ENCODE data around the gene EGLN3. TPM values are rescaled to one million over a fixed set of nuclear protein-coding genes. Genes with fewer than 3 reads are reported as not detected.

EGLN3 gene
- total and polyA plus RNA-seq, 2 of the 13 experiments (the other 11 are each of a cell fraction or from before 2014, with no cell fraction given): 0.18 to 27.3 TPM

GRCh38 chr14:33964599-33965317, 13.9 kb upstream of the EGLN3 start (continued):
- TF ChIP-seq JUNB (CRISPR knock-in tag; IDR thresholded peaks at IDR 0.05; ENCODE audit: borderline replicate concordance) (no peak), ZNF512B (CRISPR knock-in tag; IDR thresholded peaks at IDR 0.05; ENCODE audit: borderline replicate concordance) (no peak), ZNF569 (CRISPR knock-in tag; IDR thresholded peaks at IDR 0.05; ENCODE audit: borderline replicate concordance) (no peak), MED8 (CRISPR knock-in tag; IDR thresholded peaks at IDR 0.05; ENCODE audit: insufficient replicate concordance) (no peak), NFRKB (IDR thresholded peaks at IDR 0.05) (no peak), DNMT3B (CRISPR knock-in tag; conservative IDR thresholded peaks at IDR 0.05) (no peak), ZBTB4 (CRISPR knock-in tag; IDR thresholded peaks at IDR 0.05; ENCODE audit: borderline replicate concordance) (no peak), RFXAP (CRISPR knock-in tag; IDR thresholded peaks at IDR 0.05; ENCODE audit: borderline replicate concordance) (no peak), MLX (CRISPR knock-in tag; IDR thresholded peaks at IDR 0.05) (no peak), ATF3 (CRISPR knock-in tag; IDR thresholded peaks at IDR 0.05) (no peak), ZNF614 (CRISPR knock-in tag; IDR thresholded peaks at IDR 0.05; ENCODE audit: borderline replicate concordance) (0 out of 2 replicates have a peak, but pooled peaks have one; percentile 19), BCL6 (CRISPR knock-in tag; IDR thresholded peaks at IDR 0.05) (peak; percentile 34), KAT7 (CRISPR knock-in tag; IDR thresholded peaks at IDR 0.05; ENCODE audit: borderline replicate concordance) (no peak), PHB2 (IDR thresholded peaks at IDR 0.05; ENCODE audit: partially characterized antibody) (no peak), ZSCAN31 (CRISPR knock-in tag; IDR thresholded peaks at IDR 0.05; ENCODE audit: low read depth) (0 out of 2 replicates have a peak, but pooled peaks have one; percentile 32), MXD1 (CRISPR knock-in tag; IDR thresholded peaks at IDR 0.05) (no peak), STAG1 (CRISPR knock-in tag; IDR thresholded peaks at IDR 0.05) (peak; percentile 82), ZNF558 (CRISPR knock-in tag; IDR thresholded peaks at IDR 0.05; ENCODE audit: borderline replicate concordance) (no peak), ZFP41 (CRISPR knock-in tag; IDR thresholded peaks at IDR 0.05; ENCODE audit: borderline replicate concordance) (0 out of 2 replicates have a peak, but pooled peaks have one; percentile 57), ZGPAT (CRISPR knock-in tag; IDR thresholded peaks at IDR 0.05) (0 out of 2 replicates have a peak, but pooled peaks have one; percentile 28), ZNF841 (CRISPR knock-in tag; IDR thresholded peaks at IDR 0.05; ENCODE audit: borderline replicate concordance) (no peak)
